ENCODE results near the gene EXOC3L1. TPM values are rescaled to one million over a fixed set of nuclear protein-coding genes. Genes with fewer than 3 reads are reported as not detected.

EXOC3L1 gene
- total and polyA plus RNA-seq, 2 of the 13 experiments (the other 11 are each of a cell fraction or from before 2014, with no cell fraction given): 0.12 TPM; not detected in 1

DNA sequence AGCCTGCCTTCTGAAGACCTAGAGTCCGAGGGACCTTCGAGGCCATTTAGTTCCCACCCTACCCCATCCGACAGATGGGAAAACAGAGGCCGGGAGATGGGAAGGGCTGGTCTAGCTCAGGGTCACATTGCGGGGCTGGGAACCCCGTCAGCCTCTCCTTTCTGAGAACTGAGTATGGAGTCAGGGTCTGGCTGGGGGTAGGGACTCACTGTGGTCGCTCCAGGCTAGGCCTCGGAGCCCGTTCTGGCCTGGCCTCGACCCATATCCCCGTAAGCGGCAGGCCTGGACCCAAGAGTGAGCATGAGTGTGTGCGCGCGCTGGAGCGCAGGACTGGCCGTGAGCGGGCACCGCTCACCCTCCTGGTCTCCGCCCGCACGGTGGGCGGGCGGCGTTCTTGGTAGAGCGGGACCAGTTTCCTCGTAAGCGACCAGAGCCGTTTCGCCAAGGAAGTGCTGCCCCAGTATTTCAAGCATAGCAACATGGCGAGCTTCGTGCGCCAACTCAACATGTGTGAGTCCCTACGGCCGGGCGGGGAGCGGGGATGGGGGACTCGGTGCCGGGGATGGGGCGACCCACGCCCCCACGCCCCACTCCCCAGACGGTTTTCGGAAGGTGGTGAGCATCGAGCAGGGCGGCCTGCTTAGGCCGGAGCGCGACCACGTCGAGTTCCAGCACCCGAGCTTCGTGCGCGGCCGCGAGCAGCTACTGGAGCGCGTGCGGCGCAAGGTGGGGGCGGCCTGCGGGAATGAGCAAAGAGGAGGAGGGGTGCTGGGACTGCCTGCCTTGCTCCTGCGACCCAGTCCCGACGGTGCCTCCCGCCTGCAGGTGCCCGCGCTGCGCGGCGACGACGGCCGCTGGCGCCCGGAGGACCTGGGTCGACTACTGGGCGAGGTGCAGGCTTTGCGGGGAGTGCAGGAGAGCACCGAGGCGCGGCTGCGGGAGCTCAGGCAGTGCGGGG, 24.5 kb downstream of the EXOC3L1 start (continued):
- TF ChIP-seq PAXIP1 (CRISPR knock-in tag; conservative IDR thresholded peaks at IDR 0.05): no peak
- no peak for TF ChIP-seq SMC3 (IDR thresholded peaks at IDR 0.05; ENCODE audit: low read length)
- TF ChIP-seq PHF8 (CRISPR knock-in tag; IDR thresholded peaks at IDR 0.05): 0 out of 2 replicates have a peak, but pooled peaks have one; percentile 10
- TF ChIP-seq, protein P1, sequence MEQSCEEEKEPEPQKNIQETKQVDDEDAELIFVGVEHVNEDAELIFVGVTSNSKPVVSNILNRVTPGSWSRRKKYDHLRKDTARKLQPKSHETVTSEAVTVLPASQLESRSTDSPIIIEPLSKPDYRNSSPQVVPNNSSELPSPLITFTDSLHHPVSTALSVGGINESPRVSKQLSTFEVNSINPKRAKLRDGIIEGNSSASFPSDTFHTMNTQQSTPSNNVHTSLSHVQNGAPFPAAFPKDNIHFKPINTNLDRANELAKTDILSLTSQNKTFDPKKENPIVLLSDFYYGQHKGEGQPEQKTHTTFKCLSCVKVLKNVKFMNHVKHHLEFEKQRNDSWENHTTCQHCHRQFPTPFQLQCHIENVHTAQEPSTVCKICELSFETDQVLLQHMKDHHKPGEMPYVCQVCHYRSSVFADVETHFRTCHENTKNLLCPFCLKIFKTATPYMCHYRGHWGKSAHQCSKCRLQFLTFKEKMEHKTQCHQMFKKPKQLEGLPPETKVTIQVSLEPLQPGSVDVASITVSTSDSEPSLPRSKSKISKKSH (CRISPR knock-in tag; IDR thresholded peaks at IDR 0.05; ENCODE audit: borderline replicate concordance): no peak
- TF ChIP-seq, protein P2, sequence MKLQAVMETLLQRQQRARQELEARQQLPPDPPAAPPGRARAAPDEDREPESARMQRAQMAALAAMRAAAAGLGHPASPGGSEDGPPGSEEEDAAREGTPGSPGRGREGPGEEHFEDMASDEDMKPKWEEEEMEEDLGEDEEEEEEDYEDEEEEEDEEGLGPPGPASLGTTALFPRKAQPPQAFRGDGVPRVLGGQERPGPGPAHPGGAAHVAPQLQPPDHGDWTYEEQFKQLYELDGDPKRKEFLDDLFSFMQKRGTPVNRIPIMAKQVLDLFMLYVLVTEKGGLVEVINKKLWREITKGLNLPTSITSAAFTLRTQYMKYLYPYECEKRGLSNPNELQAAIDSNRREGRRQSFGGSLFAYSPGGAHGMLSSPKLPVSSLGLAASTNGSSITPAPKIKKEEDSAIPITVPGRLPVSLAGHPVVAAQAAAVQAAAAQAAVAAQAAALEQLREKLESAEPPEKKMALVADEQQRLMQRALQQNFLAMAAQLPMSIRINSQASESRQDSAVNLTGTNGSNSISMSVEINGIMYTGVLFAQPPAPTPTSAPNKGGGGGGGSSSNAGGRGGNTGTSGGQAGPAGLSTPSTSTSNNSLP (IDR thresholded peaks at IDR 0.05; ENCODE audit: low read depth, low read length): no peak
- TF ChIP-seq, protein P3, sequence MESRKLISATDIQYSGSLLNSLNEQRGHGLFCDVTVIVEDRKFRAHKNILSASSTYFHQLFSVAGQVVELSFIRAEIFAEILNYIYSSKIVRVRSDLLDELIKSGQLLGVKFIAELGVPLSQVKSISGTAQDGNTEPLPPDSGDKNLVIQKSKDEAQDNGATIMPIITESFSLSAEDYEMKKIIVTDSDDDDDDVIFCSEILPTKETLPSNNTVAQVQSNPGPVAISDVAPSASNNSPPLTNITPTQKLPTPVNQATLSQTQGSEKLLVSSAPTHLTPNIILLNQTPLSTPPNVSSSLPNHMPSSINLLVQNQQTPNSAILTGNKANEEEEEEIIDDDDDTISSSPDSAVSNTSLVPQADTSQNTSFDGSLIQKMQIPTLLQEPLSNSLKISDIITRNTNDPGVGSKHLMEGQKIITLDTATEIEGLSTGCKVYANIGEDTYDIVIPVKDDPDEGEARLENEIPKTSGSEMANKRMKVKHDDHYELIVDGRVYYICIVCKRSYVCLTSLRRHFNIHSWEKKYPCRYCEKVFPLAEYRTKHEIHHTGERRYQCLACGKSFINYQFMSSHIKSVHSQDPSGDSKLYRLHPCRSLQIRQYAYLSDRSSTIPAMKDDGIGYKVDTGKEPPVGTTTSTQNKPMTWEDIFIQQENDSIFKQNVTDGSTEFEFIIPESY (CRISPR knock-in tag; IDR thresholded peaks at IDR 0.05): peak; percentile 71
- TF ChIP-seq ZNF605 (CRISPR knock-in tag; IDR thresholded peaks at IDR 0.05): 0 out of 2 replicates have a peak, but pooled peaks have one; percentile 9
- TF ChIP-seq SRSF4 (IDR thresholded peaks at IDR 0.05; ENCODE audit: low read depth, low read length, poor library complexity, severe bottlenecking): no peak
- TF ChIP-seq, protein P4, sequence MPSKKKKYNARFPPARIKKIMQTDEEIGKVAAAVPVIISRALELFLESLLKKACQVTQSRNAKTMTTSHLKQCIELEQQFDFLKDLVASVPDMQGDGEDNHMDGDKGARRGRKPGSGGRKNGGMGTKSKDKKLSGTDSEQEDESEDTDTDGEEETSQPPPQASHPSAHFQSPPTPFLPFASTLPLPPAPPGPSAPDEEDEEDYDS (CRISPR knock-in tag; IDR thresholded peaks at IDR 0.05): no peak

Data from HepG2 (cell line).